OCI-LY7 (cell line): ENCODE data around the gene CEP170. TPM values are rescaled to one million over a fixed set of nuclear protein-coding genes. Genes with fewer than 3 reads are reported as not detected.

Experiments
- BruUV-seq: library from RNA; stranded (reverse); fragments of 400-500 nt; replicated peaks from 2 replicates; lab custom pipeline; 2021; lab: Mats Ljungman, UMichigan
- CTCF ChIA-PET: fragments of 300-600 bp; sonication (Branson Sonifier 250); formaldehyde crosslinking; loops from one replicate; lab custom pipeline; 2022; ENCODE audit warnings: antibody characterized with exemption; ENCODE audit not compliant: unreplicated experiment; lab: Charles Lee
- POLR2A ChIA-PET: fragments of 300-600 bp; sonication (Branson Sonifier 250); formaldehyde crosslinking; loops from one replicate; lab custom pipeline; 2022; ENCODE audit warnings: antibody characterized with exemption; lab: Charles Lee
- DNase-seq: peaks from one replicate; pipeline ENCODE4 v3.0.0-alpha.2; 2015; ENCODE audit warnings: low spot score
- H2AFZ ChIP-seq: fragments of 200-600 bp; sonication (generic), shearing (Covaris generic); 2 replicates; pipeline ENCODE4 v1.6.1; 2014; ENCODE audit warnings: mild to moderate bottlenecking, antibody characterized with exemption, low read length, moderate library complexity
- H3K27ac ChIP-seq: fragments of 200-600 bp; sonication (generic); 2 replicates; pipeline ENCODE4 v1.5.1; 2014; ENCODE audit warnings: mixed run types, low read depth, mild to moderate bottlenecking, moderate library complexity, low read length, inconsistent platforms; ENCODE audit not compliant: poor library complexity, severe bottlenecking
- H3K36me3 ChIP-seq: fragments of 200-600 bp; sonication (generic); 2 replicates; pipeline ENCODE4 v1.6.1; 2014; ENCODE audit warnings: mild to moderate bottlenecking, antibody characterized with exemption, low read length, moderate library complexity, mixed read lengths; ENCODE audit not compliant: insufficient read depth
- H3K4me1 ChIP-seq: fragments of 200-600 bp; sonication (generic); 2 replicates; pipeline ENCODE4 v1.5.1; 2014; ENCODE audit warnings: mild to moderate bottlenecking, low read length; ENCODE audit not compliant: insufficient read depth, poor library complexity, severe bottlenecking
- H3K4me2 ChIP-seq: fragments of 200-600 bp; sonication (generic); 2 replicates; pipeline ENCODE4 v1.6.1; 2014; ENCODE audit warnings: mild to moderate bottlenecking, low read length
- H3K4me3 ChIP-seq: fragments of 200-600 bp; sonication (generic); 2 replicates; pipeline ENCODE4 v1.5.1; 2014; ENCODE audit warnings: mild to moderate bottlenecking, low read depth, low read length; ENCODE audit not compliant: poor library complexity, severe bottlenecking
- H3K79me2 ChIP-seq: fragments of 200-600 bp; sonication (generic); 2 replicates; pipeline ENCODE4 v1.6.1; 2016; ENCODE audit warnings: low read depth, mild to moderate bottlenecking, low read length, moderate library complexity, mixed read lengths; ENCODE audit not compliant: insufficient read depth
- H3K9me2 ChIP-seq: fragments of 200-600 bp; sonication (generic); 2 replicates; pipeline ENCODE4 v1.6.1; 2016; ENCODE audit warnings: mild to moderate bottlenecking, low read length, mixed read lengths; ENCODE audit not compliant: insufficient read depth
- H3K9me3 ChIP-seq: fragments of 200-600 bp; sonication (generic); 2 replicates; pipeline ENCODE4 v1.6.1; 2014; ENCODE audit warnings: mild to moderate bottlenecking, mixed run types, low read length, mixed read lengths
- H4K20me1 ChIP-seq: fragments of 200-600 bp; sonication (generic); 2 replicates; pipeline ENCODE4 v1.6.1; 2014; ENCODE audit warnings: mild to moderate bottlenecking, antibody characterized with exemption, low read length, moderate library complexity, mixed read lengths; ENCODE audit not compliant: insufficient read depth
- CTCF ChIP-seq: fragments of 200-600 bp; sonication (generic); conservative IDR thresholded peaks from 2 replicates; pipeline ENCODE4 v1.5.1; 2014; ENCODE audit warnings: mild to moderate bottlenecking, antibody characterized with exemption, low read length, moderate library complexity, mixed read lengths
- EZH2phosphoT487 ChIP-seq: fragments of 200-600 bp; sonication (generic); IDR thresholded peaks from 2 replicates; pipeline ENCODE4 v1.6.1; 2018; ENCODE audit warnings: low read depth, borderline replicate concordance, mild to moderate bottlenecking, mixed run types, antibody characterized with exemption, low read length, moderate library complexity, mixed read lengths
- intact Hi-C: fragments of 100-400 bp; cut with micrococcal nuclease; formaldehyde crosslinking; loops from one replicate; pipeline ENCODE4 v1.10.0; 2022; ENCODE audit not compliant: unreplicated experiment
- total RNA-seq, 2 experiments: library from RNA; depleted of rRNA in 1 of 2; stranded (reverse); fragments of >200 nt in 1 of 2; shearing (Covaris generic) in 1 of 2; gene quantifications; 2 replicates each; pipeline ENCODE4 v1.2.3, GENCODE V29; 2014 to 2022

CEP170 gene
- total RNA-seq, 2 experiments from 2014 or later, result 57.6 to 85.4 TPM

- Histone ChIP-seq H4K20me1 (no peaks in the 10 kb centered on the region), H3K9me3 (no peaks in the 10 kb centered on the region), H3K4me3 (no peak overlapping the region), H3K4me2 (no peak overlapping the region), H3K36me3 (no peaks in the 10 kb centered on the region), H2AFZ (no peak overlapping the region), H3K27ac (no peak overlapping the region), H3K79me2 (no peaks in the 10 kb centered on the region), H3K4me1 (peaks cover 32% of the 10 kb centered on the region), H3K9me2 (no peaks in the 10 kb centered on the region)
- TF ChIP-seq EZH2phosphoT487 (no peak), CTCF (no peak)
- ChIA-PET POLR2A (no interaction called here), CTCF (no interaction called here)
- BruUV-seq, result no TSS peak
- DNase-seq, result no peak
- intact Hi-C loops, result no loop called here
Measured at GRCh38 chr1:243267471-243267880, 12.4 kb upstream of the CEP170 start.

GRCh38 chr1:243266231-243266630 is 11.2 kb upstream of the CEP170 start:
- H3K9me2 ChIP-seq, result no peaks in the 10 kb centered on the region
- ChIA-PET POLR2A (interaction anchor here (0.6 to 1.7 kb wide), 4 partner anchors 9 to 1027 kb away, joined by 3 to 10 read pairs (median 3); partner anchors contain the start of genes CEP170 and SDCCAG8), CTCF (no interaction called here)
- intact Hi-C loops, result no loop called here
- H3K4me1 ChIP-seq, result peaks cover 32% of the 10 kb centered on the region
- H3K4me3 ChIP-seq, result no peak overlapping the region
- no peak overlapping the region for H3K4me2 ChIP-seq
- no peak for DNase-seq
- no peak overlapping the region for H3K27ac ChIP-seq
- no peaks in the 10 kb centered on the region for H3K79me2 ChIP-seq
- no peaks in the 10 kb centered on the region for H3K36me3 ChIP-seq
- TF ChIP-seq CTCF (no peak), EZH2phosphoT487 (no peak)
- H2AFZ ChIP-seq, result no peak overlapping the region
- H3K9me3 ChIP-seq, result no peaks in the 10 kb centered on the region
- H4K20me1 ChIP-seq, result no peaks in the 10 kb centered on the region
- no TSS peak for BruUV-seq

GRCh38 chr1:243264717-243265116 is 9.6 kb upstream of the CEP170 start:
- no TSS peak for BruUV-seq
- ChIA-PET POLR2A (interaction anchor here (0.9 to 1.7 kb wide), 3 partner anchors 8 to 15 kb away, joined by 3 to 10 read pairs (median 3); partner anchors contain the start of gene SDCCAG8), CTCF (interaction anchor here (1.0 kb wide), 1 partner anchor 79 kb away, joined by 3 read pairs; no protein-coding TSS in a partner anchor)
- no peak for TF ChIP-seq CTCF
- no peak for TF ChIP-seq EZH2phosphoT487
- H3K79me2 ChIP-seq, result no peaks in the 10 kb centered on the region
- no peak overlapping the region for H2AFZ ChIP-seq
- H3K4me1 ChIP-seq, result peaks cover 25% of the 10 kb centered on the region
- intact Hi-C loops, result loop anchor here (5.0 kb wide), 1 partner anchor 1173 kb away; no protein-coding TSS in a partner anchor
- H3K4me2 ChIP-seq, result no peak overlapping the region
- no peak for DNase-seq
- H3K9me3 ChIP-seq, result no peaks in the 10 kb centered on the region
- H4K20me1 ChIP-seq, result no peaks in the 10 kb centered on the region
- no peak overlapping the region for H3K27ac ChIP-seq
- H3K4me3 ChIP-seq, result no peak overlapping the region
- H3K36me3 ChIP-seq, result no peaks in the 10 kb centered on the region
- no peaks in the 10 kb centered on the region for H3K9me2 ChIP-seq
